PC-3 (cell line): Measurements from ENCODE around the gene LRRC8A. TPM values are rescaled to one million over a fixed set of nuclear protein-coding genes. Genes with fewer than 3 reads are reported as not detected.

Experiments used
- ATAC-seq: fragments of 200-7000 bp; cut with Tn5 transposase; 2 replicates; pipeline ENCODE4 v1.9.1; 2020; ENCODE audit warnings: mild to moderate bottlenecking, moderate library complexity
- BruUV-seq: library from RNA; stranded (reverse); fragments of 400-500 nt; replicated peaks from 2 replicates; lab custom pipeline; 2021; lab: Mats Ljungman, UMichigan
- CTCF ChIA-PET: fragments of 300-600 bp; sonication (Branson Sonifier 250); formaldehyde crosslinking; loops from one replicate; lab custom pipeline; 2022; ENCODE audit warnings: antibody characterized with exemption; lab: Charles Lee
- POLR2A ChIA-PET: fragments of 300-600 bp; sonication (Branson Sonifier 250); formaldehyde crosslinking; loops from one replicate; lab custom pipeline; 2022; ENCODE audit warnings: antibody characterized with exemption; ENCODE audit not compliant: unreplicated experiment; lab: Charles Lee
- DNase-seq: peaks from one replicate; pipeline ENCODE4 v3.0.0-alpha.2; 2015
- H2AFZ ChIP-seq: fragments of 300-600 bp; sonication (generic); 2 replicates; pipeline ENCODE4 v1.6.0; 2016; ENCODE audit warnings: antibody characterized with exemption, low read length
- H3F3A ChIP-seq: fragments of 300-600 bp; sonication (generic); one replicate; pipeline ENCODE4 v1.6.0; 2017; ENCODE audit warnings: antibody characterized with exemption, low read length, control low read depth, mild to moderate bottlenecking; ENCODE audit not compliant: unreplicated experiment
- H3K27ac ChIP-seq: fragments of 300-600 bp; sonication (generic); 2 replicates; pipeline ENCODE4 v1.5.1; 2016; ENCODE audit warnings: mild to moderate bottlenecking, low read length
- H3K27me3 ChIP-seq: fragments of 300-600 bp; sonication (generic); 2 replicates; pipeline ENCODE4 v1.6.1; 2016; ENCODE audit warnings: low read length, mixed read lengths
- H3K36me3 ChIP-seq: fragments of 300-600 bp; sonication (generic); 2 replicates; pipeline ENCODE4 v1.6.1; 2016; ENCODE audit warnings: low read depth, mixed run types, low read length, mixed read lengths
- H3K4me1 ChIP-seq: fragments of 300-600 bp; sonication (generic); 2 replicates; pipeline ENCODE4 v1.5.1; 2016; ENCODE audit warnings: low read length; ENCODE audit not compliant: insufficient read depth
- H3K4me2 ChIP-seq: fragments of 300-600 bp; sonication (generic); 2 replicates; pipeline ENCODE4 v1.6.0; 2016; ENCODE audit warnings: low read length
- H3K4me3 ChIP-seq: fragments of 300-600 bp; sonication (generic); 2 replicates; pipeline ENCODE4 v1.5.1; 2016; ENCODE audit warnings: mild to moderate bottlenecking, low read length, mixed read lengths
- H3K79me2 ChIP-seq: fragments of 300-600 bp; sonication (generic); 2 replicates; pipeline ENCODE4 v1.6.1; 2017; ENCODE audit warnings: low read length, mixed read lengths
- H3K9ac ChIP-seq: fragments of 300-600 bp; sonication (generic); 2 replicates; pipeline ENCODE4 v1.6.0; 2016; ENCODE audit warnings: mild to moderate bottlenecking, low read length
- H3K9me2 ChIP-seq: fragments of 300-600 bp; sonication (generic); replicated peaks from 2 replicates; pipeline ENCODE4 v1.6.1; 2016; ENCODE audit warnings: mixed run types, low read length, mixed read lengths
- H3K9me3 ChIP-seq: fragments of 300-600 bp; sonication (generic); 2 replicates; pipeline ENCODE4 v1.6.1; 2016; ENCODE audit warnings: low read length, mixed read lengths
- H4K20me1 ChIP-seq: fragments of 300-600 bp; sonication (generic); 2 replicates; pipeline ENCODE4 v1.6.1; 2016; ENCODE audit warnings: low read length, mixed read lengths
- EZH2 ChIP-seq: fragments of 300-600 bp; sonication (generic); IDR thresholded peaks from one replicate; pipeline ENCODE4 v1.6.1; 2017; ENCODE audit warnings: antibody characterized with exemption, mild to moderate bottlenecking, low read length; ENCODE audit not compliant: unreplicated experiment
- EZH2phosphoT487 ChIP-seq: fragments of 300-600 bp; sonication (generic); IDR thresholded peaks from 2 replicates; pipeline ENCODE4 v1.6.1; 2018; ENCODE audit warnings: mild to moderate bottlenecking, antibody characterized with exemption, low read length, borderline replicate concordance
- intact Hi-C: fragments of 100-400 bp; cut with micrococcal nuclease; formaldehyde crosslinking; loops from 2 replicates; pipeline ENCODE4 v1.9.0; 2023
- total RNA-seq: library from RNA; depleted of rRNA; stranded (reverse); fragments of >200 nt; gene quantifications from 2 replicates; pipeline ENCODE4 v1.2.3, GENCODE V29; 2014
- TF ChIP-seq, protein P1 (sequence below): fragments of 300-600 bp; sonication (generic); conservative IDR thresholded peaks from 2 replicates; pipeline ENCODE4 v1.5.1; 2017; ENCODE audit warnings: antibody characterized with exemption, low read depth, mild to moderate bottlenecking, low read length

Gene LRRC8A
- total RNA-seq, 1 experiment from 2014 or later = 65.5 TPM

DNA sequence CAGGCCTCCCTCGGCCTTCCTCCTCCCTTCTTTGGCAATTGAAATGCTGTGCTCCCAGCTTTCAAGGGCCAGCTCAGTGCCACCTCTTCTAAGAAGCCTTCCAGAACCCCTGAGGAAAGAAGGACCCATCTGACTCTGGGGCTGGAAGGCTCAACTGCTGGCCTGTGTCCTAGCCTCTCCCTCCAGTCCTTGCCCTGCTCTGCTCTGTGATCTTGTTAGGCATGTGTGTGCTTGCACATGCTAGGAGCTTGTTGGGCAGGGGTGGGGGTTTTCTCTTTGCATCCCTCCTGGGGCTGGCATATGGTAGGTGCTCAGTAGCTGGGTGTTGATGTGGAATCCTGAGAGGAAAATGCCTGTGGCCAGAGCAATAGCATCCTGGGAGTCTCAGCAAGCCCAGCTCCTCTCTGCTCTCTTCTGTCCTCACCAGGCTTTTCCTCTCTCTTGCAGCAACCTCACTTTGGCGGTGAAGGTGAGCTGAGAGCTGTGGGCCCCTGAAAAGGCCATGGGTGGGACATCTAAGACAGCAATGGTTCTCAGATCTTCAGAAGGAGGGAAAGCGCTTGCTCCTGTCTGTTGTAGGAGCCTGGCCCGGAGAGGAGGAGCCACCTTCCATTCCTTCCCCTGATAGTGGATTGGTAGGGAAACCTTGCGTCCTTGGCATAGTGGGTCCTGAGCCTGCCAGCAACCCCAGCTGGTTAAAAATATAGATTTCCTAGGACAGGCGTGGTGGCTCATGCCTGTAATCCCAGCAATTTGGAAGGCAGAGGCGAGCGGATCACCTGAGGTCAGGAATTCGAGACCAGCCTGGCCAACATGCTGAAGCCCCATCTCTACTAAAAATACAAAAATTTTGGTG is 55.6 kb downstream of the LRRC8A start:
- no peaks in the 10 kb centered on the region for H3F3A ChIP-seq
- ChIA-PET CTCF (no interaction called here), POLR2A (no interaction called here)
- TF ChIP-seq, protein P1, sequence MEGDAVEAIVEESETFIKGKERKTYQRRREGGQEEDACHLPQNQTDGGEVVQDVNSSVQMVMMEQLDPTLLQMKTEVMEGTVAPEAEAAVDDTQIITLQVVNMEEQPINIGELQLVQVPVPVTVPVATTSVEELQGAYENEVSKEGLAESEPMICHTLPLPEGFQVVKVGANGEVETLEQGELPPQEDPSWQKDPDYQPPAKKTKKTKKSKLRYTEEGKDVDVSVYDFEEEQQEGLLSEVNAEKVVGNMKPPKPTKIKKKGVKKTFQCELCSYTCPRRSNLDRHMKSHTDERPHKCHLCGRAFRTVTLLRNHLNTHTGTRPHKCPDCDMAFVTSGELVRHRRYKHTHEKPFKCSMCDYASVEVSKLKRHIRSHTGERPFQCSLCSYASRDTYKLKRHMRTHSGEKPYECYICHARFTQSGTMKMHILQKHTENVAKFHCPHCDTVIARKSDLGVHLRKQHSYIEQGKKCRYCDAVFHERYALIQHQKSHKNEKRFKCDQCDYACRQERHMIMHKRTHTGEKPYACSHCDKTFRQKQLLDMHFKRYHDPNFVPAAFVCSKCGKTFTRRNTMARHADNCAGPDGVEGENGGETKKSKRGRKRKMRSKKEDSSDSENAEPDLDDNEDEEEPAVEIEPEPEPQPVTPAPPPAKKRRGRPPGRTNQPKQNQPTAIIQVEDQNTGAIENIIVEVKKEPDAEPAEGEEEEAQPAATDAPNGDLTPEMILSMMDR = no peak
- no peak for TF ChIP-seq EZH2phosphoT487
- no peak for TF ChIP-seq EZH2
- H3K79me2 ChIP-seq = no peaks in the 10 kb centered on the region
- no peaks in the 10 kb centered on the region for H3K27me3 ChIP-seq
- no peaks in the 10 kb centered on the region for H3K9me3 ChIP-seq
- ATAC-seq (no peak), DNase-seq (no peak)
- H3K36me3 ChIP-seq = no peaks in the 10 kb centered on the region
- H2AFZ ChIP-seq = no peak overlapping the region
- no peaks in the 10 kb centered on the region for H3K4me1 ChIP-seq
- H3K9ac ChIP-seq = no peak overlapping the region
- H3K9me2 ChIP-seq = no peaks in the 10 kb centered on the region
- no peak overlapping the region for H3K4me2 ChIP-seq
- no peaks in the 10 kb centered on the region for H4K20me1 ChIP-seq
- no TSS peak for BruUV-seq
- no peak overlapping the region for H3K27ac ChIP-seq
- intact Hi-C loops = no loop called here
- H3K4me3 ChIP-seq = no peak overlapping the region

DNA sequence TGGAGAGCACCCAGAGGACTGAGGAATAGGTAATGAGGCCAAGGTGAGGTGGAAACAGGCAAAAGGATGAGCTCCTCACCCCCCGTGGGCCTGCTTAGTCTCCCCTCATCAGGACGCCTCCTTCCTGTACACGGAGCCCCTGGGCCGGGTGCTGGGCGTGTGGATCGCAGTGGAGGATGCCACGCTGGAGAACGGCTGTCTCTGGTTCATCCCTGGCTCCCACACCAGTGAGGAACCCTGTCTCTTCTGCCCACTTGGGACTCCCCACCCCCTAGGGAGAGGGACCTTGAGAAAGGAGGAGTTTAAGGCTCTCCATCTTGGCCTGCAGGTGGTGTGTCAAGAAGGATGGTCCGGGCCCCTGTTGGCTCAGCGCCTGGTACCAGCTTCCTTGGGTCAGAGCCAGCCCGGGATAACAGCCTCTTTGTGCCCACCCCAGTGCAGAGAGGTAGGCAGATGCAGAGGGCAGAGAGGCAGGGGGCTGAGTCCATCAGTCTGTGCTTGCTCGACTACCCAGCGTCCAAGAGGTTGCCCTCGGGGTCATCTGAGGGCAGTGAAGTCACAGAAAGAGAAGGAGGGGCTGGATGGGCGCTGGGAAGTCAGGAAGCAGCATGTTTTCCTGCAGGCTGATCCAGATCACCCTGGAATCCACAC is 58.5 kb downstream of the LRRC8A start:
- Histone ChIP-seq H3K4me2 (no peak overlapping the region), H3K27ac (no peak overlapping the region), H3K36me3 (no peaks in the 10 kb centered on the region), H3K9ac (no peak overlapping the region), H3K4me1 (no peaks in the 10 kb centered on the region), H3K79me2 (peaks cover under 1% of the 10 kb centered on the region; the same call in 1 of the 2 replicates), H3K27me3 (no peaks in the 10 kb centered on the region), H3K9me3 (no peaks in the 10 kb centered on the region), H3K9me2 (no peaks in the 10 kb centered on the region), H3K4me3 (no peak overlapping the region), H3F3A (no peaks in the 10 kb centered on the region), H2AFZ (no peak overlapping the region), H4K20me1 (no peaks in the 10 kb centered on the region)
- ATAC-seq (no peak), DNase-seq (no peak)
- intact Hi-C loops = no loop called here
- POLR2A ChIA-PET = no interaction called here
- no peak for TF ChIP-seq EZH2
- TF ChIP-seq EZH2phosphoT487 = no peak
- TF ChIP-seq, protein P1 = no peak
- CTCF ChIA-PET = no interaction called here
- BruUV-seq = no TSS peak
